H1 (cell line): ENCODE measurements around the gene FEZF1. TPM values are rescaled to one million over a fixed set of nuclear protein-coding genes. Genes with fewer than 3 reads are reported as not detected.

Source experiments
- CTCF ChIA-PET: fragments of 300-600 bp; sonication (Branson Sonifier 250); formaldehyde crosslinking; loops from one replicate; lab custom pipeline; 2021; ENCODE audit not compliant: partially characterized antibody; lab: Charles Lee
- POLR2A ChIA-PET: fragments of 300-600 bp; sonication (Branson Sonifier 250); formaldehyde crosslinking; loops from one replicate; lab custom pipeline; 2021; ENCODE audit warnings: inconsistent platforms; ENCODE audit not compliant: partially characterized antibody; lab: Charles Lee
- DNase-seq, 2 experiments: peaks; one replicate each; pipeline versions ENCODE4 v3.0.0 to v3.0.0-alpha.2; 2010 to 2022; ENCODE audit warnings: low spot score in 2 of 2, low read depth in 1 of 2, mixed read lengths in 1 of 2
- FAIRE-seq: peaks from 2 replicates; lab custom pipeline; 2011; peaks lifted over from hg19 to GRCh38; lab: Jason Lieb, UNC
- H2AFZ ChIP-seq: 2 replicates; pipeline ENCODE4 v1.8.1; 2012; ENCODE audit warnings: low read length, inconsistent platforms
- H2AK5ac ChIP-seq: 2 replicates; pipeline ENCODE4 v1.6.1; 2013; ENCODE audit warnings: low read depth, low read length
- H2BK120ac ChIP-seq: replicated peaks from 2 replicates; pipeline ENCODE3; 2013; ENCODE audit warnings: low read depth, low read length, inconsistent platforms
- H2BK12ac ChIP-seq: 2 replicates; pipeline ENCODE4 v1.6.1; 2013; ENCODE audit warnings: low read depth, low read length
- H2BK15ac ChIP-seq: 2 replicates; pipeline ENCODE4 v1.6.1; 2013; ENCODE audit warnings: low read length
- H2BK20ac ChIP-seq: 2 replicates; pipeline ENCODE4 v1.6.1; 2013; ENCODE audit warnings: low read length
- H2BK5ac ChIP-seq: 2 replicates; pipeline ENCODE4 v1.6.1; 2013; ENCODE audit warnings: low read depth, low read length
- H3K14ac ChIP-seq: 2 replicates; pipeline ENCODE4 v1.6.1; 2013; ENCODE audit warnings: inconsistent platforms; ENCODE audit not compliant: insufficient read length
- H3K18ac ChIP-seq: 2 replicates; pipeline ENCODE4 v1.6.1; 2013; ENCODE audit warnings: low read length; ENCODE audit errors: extremely low read depth
- H3K23ac ChIP-seq: 2 replicates; pipeline ENCODE4 v1.6.1; 2013; ENCODE audit warnings: inconsistent platforms; ENCODE audit not compliant: insufficient read length
- H3K23me2 ChIP-seq: 2 replicates; pipeline ENCODE4 v1.6.1; 2013; ENCODE audit warnings: low read depth, low read length
- H3K27ac ChIP-seq: 2 replicates; pipeline ENCODE4 v1.6.1; 2011; ENCODE audit warnings: low read depth, low read length, inconsistent platforms
- H3K27me3 ChIP-seq, 4 experiments: replicated peaks in 1 of 4; 1 replicate in 1 of 4; 2 replicates in 3 of 4; pipeline versions ENCODE4 v1.6.1 to v1.8.1; 2011 to 2013; ENCODE audit warnings: low read length in 3 of 4, mild to moderate bottlenecking in 3 of 4, inconsistent platforms in 2 of 4, mixed read lengths in 2 of 4, moderate library complexity in 1 of 4; ENCODE audit not compliant: control insufficient read depth in 3 of 4, insufficient read depth in 3 of 4; ENCODE audit errors: extremely low read depth in 1 of 4
- H3K36me3 ChIP-seq, 4 experiments: 2 replicates each; pipeline versions ENCODE4 v1.6.1 to v1.8.1; 2011 to 2013; ENCODE audit warnings: mild to moderate bottlenecking in 4 of 4, low read length in 3 of 4, moderate library complexity in 2 of 4, control low read depth in 1 of 4, inconsistent platforms in 1 of 4; ENCODE audit not compliant: insufficient read depth in 4 of 4, control insufficient read depth in 2 of 4
- H3K4ac ChIP-seq: replicated peaks from 2 replicates; pipeline ENCODE3; 2013; ENCODE audit warnings: low read length, low read depth, mixed read lengths, inconsistent platforms; ENCODE audit not compliant: insufficient read length
- H3K4me1 ChIP-seq, 4 experiments: replicated peaks in 1 of 4; 1 replicate in 1 of 4; 2 replicates in 3 of 4; pipeline versions ENCODE4 v1.6.1 to v1.8.1; 2011 to 2013; ENCODE audit warnings: low read length in 3 of 4, inconsistent platforms in 2 of 4, mixed read lengths in 1 of 4; ENCODE audit not compliant: insufficient read depth in 4 of 4, control insufficient read depth in 3 of 4
- H3K4me2 ChIP-seq, 2 experiments: 2 replicates each; pipeline versions ENCODE4 v1.6.1 to v1.8.1; 2011 to 2013; ENCODE audit warnings: low read depth in 2 of 2, low read length in 2 of 2, control low read depth in 1 of 2, inconsistent platforms in 1 of 2, mild to moderate bottlenecking in 1 of 2; ENCODE audit not compliant: insufficient read depth in 1 of 2
- H3K4me3 ChIP-seq, 4 experiments: fragments of 200-600, 300-600 bp in 1 of 4; sonication (generic), shearing (Covaris generic), sonication (Bioruptor Twin) in 1 of 4; 2 replicates each; pipeline versions ENCODE4 v1.5.1 to v1.8.1; 2011 to 2016; ENCODE audit warnings: low read length in 4 of 4, low read depth in 3 of 4, control low read depth in 2 of 4, inconsistent platforms in 2 of 4, mild to moderate bottlenecking in 2 of 4, mixed read lengths in 1 of 4, moderate library complexity in 1 of 4; ENCODE audit not compliant: insufficient read depth in 2 of 4; ENCODE audit errors: extremely low read depth in 1 of 4
- H3K56ac ChIP-seq: replicated peaks from 2 replicates; pipeline ENCODE3; 2013; ENCODE audit warnings: low read depth, mild to moderate bottlenecking, mixed read lengths, low read length, inconsistent platforms; ENCODE audit not compliant: insufficient read length
- H3K79me1 ChIP-seq: 2 replicates; pipeline ENCODE4 v1.6.1; 2013; ENCODE audit warnings: low read depth, low read length, control low read depth
- H3K79me2 ChIP-seq, 2 experiments: 2 replicates each; pipeline versions ENCODE4 v1.6.1 to v1.8.1; 2012 to 2013; ENCODE audit warnings: low read length in 2 of 2, mild to moderate bottlenecking in 2 of 2, inconsistent platforms in 1 of 2; ENCODE audit not compliant: insufficient read depth in 2 of 2, control insufficient read depth in 1 of 2
- H3K9ac ChIP-seq, 4 experiments: replicated peaks in 1 of 4; 1 replicate in 1 of 4; 2 replicates in 3 of 4; pipeline versions ENCODE4 v1.6.1 to v1.8.1; 2011 to 2013; ENCODE audit warnings: low read depth in 3 of 4, low read length in 3 of 4, control low read depth in 2 of 4, mild to moderate bottlenecking in 2 of 4, moderate library complexity in 2 of 4, inconsistent platforms in 1 of 4; ENCODE audit errors: extremely low read depth in 1 of 4
- H3K9me3 ChIP-seq, 2 experiments: 2 replicates each; pipeline versions ENCODE4 v1.6.1 to v1.8.1; 2012 to 2013; ENCODE audit warnings: mild to moderate bottlenecking in 2 of 2, moderate library complexity in 2 of 2, control low read depth in 1 of 2, inconsistent platforms in 1 of 2, low read depth in 1 of 2, low read length in 1 of 2, mixed read lengths in 1 of 2; ENCODE audit not compliant: insufficient read depth in 2 of 2
- H4K20me1 ChIP-seq, 2 experiments: replicated peaks in 1 of 2; 2 replicates each; pipeline versions ENCODE3 to v1.8.1; 2011 to 2013; ENCODE audit warnings: inconsistent platforms in 2 of 2, low read length in 2 of 2, mild to moderate bottlenecking in 1 of 2; ENCODE audit not compliant: insufficient read depth in 2 of 2, control insufficient read depth in 1 of 2
- H4K5ac ChIP-seq: 2 replicates; pipeline ENCODE4 v1.6.1; 2013; ENCODE audit warnings: low read length, low read depth, mixed read lengths, inconsistent platforms; ENCODE audit not compliant: insufficient read length
- H4K8ac ChIP-seq: 2 replicates; pipeline ENCODE4 v1.8.0; 2013; ENCODE audit warnings: mild to moderate bottlenecking, moderate library complexity, low read length, inconsistent platforms; ENCODE audit not compliant: insufficient read depth; ENCODE audit errors: extremely low read depth
- H4K91ac ChIP-seq: replicated peaks from 2 replicates; pipeline ENCODE3; 2013; ENCODE audit warnings: low read length, mixed read lengths, inconsistent platforms; ENCODE audit not compliant: insufficient read length
- ASH2L ChIP-seq: fragments of 200-600, 300-600 bp; sonication (generic); IDR thresholded peaks from one replicate; pipeline ENCODE4 v1.7.1; 2017; ENCODE audit warnings: low read length
- CBX5 ChIP-seq: fragments of 300-800, 300-1000 bp; sonication (generic); IDR thresholded peaks from 2 replicates; pipeline ENCODE4 v1.7.1; 2016; ENCODE audit warnings: antibody characterized with exemption, low read length, low read depth
- CREB1 ChIP-seq: IDR thresholded peaks from 2 replicates; pipeline ENCODE4 v1.6.1; 2012; ENCODE audit warnings: inconsistent platforms
- KDM4A ChIP-seq: IDR thresholded peaks from one replicate; pipeline ENCODE4 v1.7.1; 2012; ENCODE audit warnings: low read depth, mild to moderate bottlenecking, moderate library complexity, low read length, inconsistent platforms; ENCODE audit not compliant: severe bottlenecking
- POLR2AphosphoS5 ChIP-seq: IDR thresholded peaks from 2 replicates; pipeline ENCODE4 v1.6.1; 2011; ENCODE audit warnings: low read depth, low read length
- WGBS, 2 experiments: shearing (Covaris generic) in 1 of 2; methylation state at CpG; one replicate each; pipeline versions ENCODE4 v1.1.6 to v1.1.7; 2013 to 2015; ENCODE audit warnings: low lambda C conversion rate in 2 of 2, mixed read lengths in 2 of 2, inconsistent platforms in 1 of 2, low coverage in 1 of 2, missing lambda C conversion rate in 1 of 2; ENCODE audit not compliant: insufficient replicate concordance in 2 of 2, insufficient coverage in 1 of 2, insufficient read length in 1 of 2; ENCODE audit errors: extremely low coverage in 1 of 2, missing lambda C conversion rate in 1 of 2; 5-methylcytosine and 5-hydroxymethylcytosine counted together
- polyA plus RNA-seq, 7 experiments: library from polyadenylated mRNA; depleted of rRNA in 3 of 7; stranded (reverse) in 5 of 7; unstranded in 2 of 7; fragments of >200 nt in 5 of 7; fragments of 200-250 nt in 2 of 7; gene quantifications; 1 replicate in 5 of 7; 2 replicates in 1 of 7; 4 replicates in 1 of 7; pipeline versions ENCODE4 v1.2.1 to v1.2.3, GENCODE V29; 2011 to 2013; ENCODE audit warnings: missing spikeins in 2 of 7, mixed read lengths in 2 of 7
- total RNA-seq: library from RNA; stranded (reverse); fragmentation: NEBNext Ultra II Directional; extraction: Animal tissue kit (Norgen Biotek cat#: 25700); gene quantifications from 2 replicates; pipeline ENCODE4 v1.2.1, GENCODE V29; 2021

FEZF1 gene
- total and polyA plus RNA-seq, 2 of the 8 experiments (the other 6 are each of a cell fraction or from before 2014, with no cell fraction given), result 10.6 to 15.7 TPM

DNA sequence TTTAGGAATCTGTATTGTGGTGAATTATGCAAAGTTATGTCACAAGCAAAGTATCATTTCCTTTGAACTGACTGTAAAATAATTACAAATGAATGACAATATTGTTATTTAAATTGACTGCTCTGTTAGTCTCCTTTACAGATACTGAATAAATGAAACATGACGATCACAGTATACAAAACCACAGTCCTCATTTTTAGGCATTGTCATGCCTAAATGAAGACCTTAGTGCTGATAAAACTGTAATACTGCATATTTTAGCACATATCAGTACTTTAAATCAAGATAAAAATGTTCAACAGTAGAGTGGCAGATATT is 39.7 kb upstream of the FEZF1 start:
- H2BK15ac ChIP-seq, result no peak overlapping the region
- H3K9ac ChIP-seq, result no peak overlapping the region
- H3K4me2 ChIP-seq, result no peak overlapping the region
- H3K4ac ChIP-seq, result no peak overlapping the region
- H2AK5ac ChIP-seq, result no peak overlapping the region
- no peak overlapping the region for H2BK12ac ChIP-seq
- no peak overlapping the region for H4K5ac ChIP-seq
- H3K79me1 ChIP-seq, result no peaks in the 10 kb centered on the region
- no peak overlapping the region for H3K18ac ChIP-seq
- H3K56ac ChIP-seq, result no peak overlapping the region
- H2BK20ac ChIP-seq, result no peak overlapping the region
- H4K91ac ChIP-seq, result no peak overlapping the region
- no peaks in the 10 kb centered on the region for H3K79me2 ChIP-seq
- FAIRE-seq, result peak; percentile 50
- H2BK120ac ChIP-seq, result no peak overlapping the region
- no peaks in the 10 kb centered on the region; a peak in 1 of 8 replicates for H3K36me3 ChIP-seq
- no peak overlapping the region for H2AFZ ChIP-seq
- H3K27me3 ChIP-seq, result no peaks in the 10 kb centered on the region
- H3K23ac ChIP-seq, result no peak overlapping the region
- no peak for DNase-seq
- POLR2A ChIA-PET, result no interaction called here
- WGBS, 2 experiments, result 35% methylated on average over 1 of the region's 1 CpG; no CpG with 5 or more reads in 1 of the 2 experiments
- CTCF ChIA-PET, result interaction anchor here (1.0 to 1.9 kb wide), 4 partner anchors 8 to 14 kb away, joined by 3 to 6 read pairs (median 4); no protein-coding TSS in a partner anchor
- no peak overlapping the region for H2BK5ac ChIP-seq
- no peak overlapping the region for H3K4me3 ChIP-seq
- H3K23me2 ChIP-seq, result no peaks in the 10 kb centered on the region
- TF ChIP-seq POLR2AphosphoS5 (no peak), CREB1 (no peak), CBX5 (no peak), KDM4A (no peak), ASH2L (no peak)
- TF ChIP-seq, all 59 proteins: peak for 0
- no peak overlapping the region for H3K27ac ChIP-seq
- H3K14ac ChIP-seq, result no peak overlapping the region
- H3K4me1 ChIP-seq, result peaks cover 0 to 5% (median 3%) of the 10 kb centered on the region in 4 experiments; a peak in 4 of 7 replicates
- H4K20me1 ChIP-seq, result no peaks in the 10 kb centered on the region
- H4K8ac ChIP-seq, result no peak overlapping the region
- no peaks in the 10 kb centered on the region for H3K9me3 ChIP-seq
